Neuronal stem cell (in vitro differentiated cells): ENCODE results near the gene FOXD4L6.
"Not testable (repeated sequence)": the region's sequence is repeated elsewhere in the genome, so short reads cannot be mapped to it uniquely, and the experiment has no call there.

ENCODE experiments used
- DNase-seq: peaks from one replicate; pipeline ENCODE4 v3.0.0-alpha.2; 2013; ENCODE audit warnings: low spot score
- H2AFZ ChIP-seq: one replicate; pipeline ENCODE4 v1.6.1; 2013; ENCODE audit warnings: mild to moderate bottlenecking, low read length, inconsistent platforms
- H2AK5ac ChIP-seq: 2 replicates; pipeline ENCODE4 v1.6.1; 2013; ENCODE audit warnings: low read depth, mild to moderate bottlenecking, inconsistent platforms, low read length, moderate library complexity, mixed read lengths
- H2BK120ac ChIP-seq: 2 replicates; pipeline ENCODE4 v1.6.1; 2013; ENCODE audit warnings: low read depth, mild to moderate bottlenecking, inconsistent platforms, low read length, moderate library complexity, mixed read lengths
- H2BK12ac ChIP-seq: one replicate; pipeline ENCODE4 v1.6.1; 2013; ENCODE audit warnings: low read length, inconsistent platforms
- H2BK15ac ChIP-seq: 2 replicates; pipeline ENCODE4 v1.6.1; 2013; ENCODE audit warnings: mild to moderate bottlenecking, low read length, inconsistent platforms, mixed read lengths
- H2BK5ac ChIP-seq: one replicate; pipeline ENCODE4 v1.6.1; 2013; ENCODE audit warnings: inconsistent platforms, mild to moderate bottlenecking, low read length, moderate library complexity
- H3K14ac ChIP-seq: one replicate; pipeline ENCODE4 v1.6.1; 2013; ENCODE audit warnings: low read length, inconsistent platforms
- H3K18ac ChIP-seq: 2 replicates; pipeline ENCODE4 v1.6.1; 2013; ENCODE audit warnings: low read length, inconsistent platforms
- H3K23ac ChIP-seq: 2 replicates; pipeline ENCODE4 v1.6.1; 2013; ENCODE audit warnings: low read depth, mild to moderate bottlenecking, mixed read lengths, low read length, inconsistent platforms; ENCODE audit not compliant: poor library complexity
- H3K27ac ChIP-seq: replicated peaks from 3 replicates; pipeline ENCODE4 v1.5.1; 2013; ENCODE audit warnings: low read length, inconsistent platforms
- H3K27me3 ChIP-seq, 3 experiments: 2 replicates each; pipeline ENCODE4 v1.6.1; 2013; ENCODE audit warnings: low read length in 3 of 3, mild to moderate bottlenecking in 2 of 3, inconsistent platforms in 1 of 3, low read depth in 1 of 3, mixed read lengths in 1 of 3, moderate library complexity in 1 of 3; ENCODE audit not compliant: control insufficient read depth in 3 of 3, insufficient read depth in 3 of 3
- H3K36me3 ChIP-seq, 2 donors: replicated peaks in 1 of 2; 2 replicates each; pipeline ENCODE4 v1.6.1; 2013; ENCODE audit warnings: low read length in 2 of 2; ENCODE audit not compliant: control insufficient read depth in 2 of 2, insufficient read depth in 2 of 2
- H3K4ac ChIP-seq: 2 replicates; pipeline ENCODE4 v1.6.1; 2013; ENCODE audit warnings: inconsistent platforms, mild to moderate bottlenecking, low read length, moderate library complexity
- H3K4me1 ChIP-seq, 2 donors: 1 replicate in 1 of 2; 2 replicates in 1 of 2; pipeline ENCODE4 v1.6.1; 2013; ENCODE audit warnings: low read length in 2 of 2, low read depth in 1 of 2; ENCODE audit not compliant: control insufficient read depth in 2 of 2, insufficient read depth in 1 of 2
- H3K4me2 ChIP-seq: one replicate; pipeline ENCODE4 v1.6.1; 2013; ENCODE audit warnings: mild to moderate bottlenecking, low read length, inconsistent platforms; ENCODE audit not compliant: insufficient read depth, poor library complexity, severe bottlenecking
- H3K4me3 ChIP-seq, 2 donors: 2 replicates each; pipeline ENCODE4 v1.5.1; 2013; ENCODE audit warnings: low read length in 2 of 2, mild to moderate bottlenecking in 2 of 2, inconsistent platforms in 1 of 2, moderate library complexity in 1 of 2
- H3K79me1 ChIP-seq: one replicate; pipeline ENCODE4 v1.6.1; 2013; ENCODE audit warnings: low read depth, mild to moderate bottlenecking, inconsistent platforms, low read length, moderate library complexity
- H3K9ac ChIP-seq: one replicate; pipeline ENCODE4 v1.6.1; 2013; ENCODE audit warnings: mild to moderate bottlenecking, low read depth, low read length, inconsistent platforms; ENCODE audit not compliant: poor library complexity
- H3K9me3 ChIP-seq, 2 donors: replicated peaks in 1 of 2; 2 replicates each; pipeline versions ENCODE3 to v1.6.1; 2013; ENCODE audit warnings: low read length in 2 of 2, mild to moderate bottlenecking in 2 of 2, inconsistent platforms in 1 of 2, low read depth in 1 of 2, mixed read lengths in 1 of 2, moderate library complexity in 1 of 2; ENCODE audit not compliant: control insufficient read depth in 2 of 2, insufficient read depth in 1 of 2
- H4K8ac ChIP-seq: one replicate; pipeline ENCODE4 v1.6.1; 2013; ENCODE audit warnings: low read depth, mild to moderate bottlenecking, inconsistent platforms, low read length, moderate library complexity
- H4K91ac ChIP-seq: one replicate; pipeline ENCODE4 v1.6.1; 2013; ENCODE audit warnings: low read length, low read depth, mild to moderate bottlenecking, inconsistent platforms; ENCODE audit not compliant: poor library complexity
- WGBS, 2 donors: extraction: QIAGEN DNeasy Blood & Tissue Kit; methylation state at CpG; one replicate each; pipeline ENCODE4 v1.1.7; 2013; ENCODE audit warnings: missing lambda C conversion rate in 2 of 2, mixed read lengths in 1 of 2; ENCODE audit not compliant: insufficient read length in 2 of 2, insufficient replicate concordance in 1 of 2; ENCODE audit errors: extremely low coverage in 2 of 2; 5-methylcytosine and 5-hydroxymethylcytosine counted together

FOXD4L6 gene

DNA sequence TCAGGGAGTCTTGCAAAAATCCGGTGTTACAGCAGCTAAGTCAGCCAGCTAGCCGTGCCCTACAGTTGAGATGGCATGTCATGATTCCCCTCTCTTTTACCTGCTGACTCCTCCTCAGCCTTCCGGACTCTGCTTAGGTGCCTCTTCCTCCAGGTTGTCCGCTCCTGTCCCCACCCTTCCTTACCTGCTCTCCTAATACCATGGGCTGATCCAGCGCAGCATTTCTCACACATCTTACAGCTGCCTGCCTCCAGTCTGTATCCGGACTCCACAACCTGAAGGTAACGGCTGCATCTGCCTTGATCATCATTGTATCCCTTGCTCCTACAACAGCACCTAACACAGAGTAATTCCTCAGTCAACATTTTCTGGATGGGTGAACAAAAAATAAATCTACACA lies 9.2 kb downstream of the FOXD4L6 start:
- not testable (repeated sequence) for H3K27me3 ChIP-seq, H4K91ac ChIP-seq, H3K4me3 ChIP-seq, H3K4ac ChIP-seq, H3K4me1 ChIP-seq, DNase-seq, H3K18ac ChIP-seq, H2BK120ac ChIP-seq, H2AK5ac ChIP-seq, H3K9ac ChIP-seq, H3K36me3 ChIP-seq, H2AFZ ChIP-seq, H4K8ac ChIP-seq, H3K27ac ChIP-seq, H3K23ac ChIP-seq, H2BK15ac ChIP-seq, H2BK12ac ChIP-seq, H3K9me3 ChIP-seq, H3K14ac ChIP-seq, H3K4me2 ChIP-seq, H2BK5ac ChIP-seq, H3K79me1 ChIP-seq
- no CpG with 5 or more reads among the region's 7 CpGs for WGBS, 2 donors

- not testable (repeated sequence) for H3K79me1 ChIP-seq, H3K9ac ChIP-seq, H3K36me3 ChIP-seq, DNase-seq, H4K8ac ChIP-seq, H2BK5ac ChIP-seq, H3K4me3 ChIP-seq, H2BK12ac ChIP-seq, H3K14ac ChIP-seq, H4K91ac ChIP-seq, H2AK5ac ChIP-seq, H3K23ac ChIP-seq, H3K18ac ChIP-seq, H2BK120ac ChIP-seq, H3K27ac ChIP-seq, H3K4me2 ChIP-seq, H3K4ac ChIP-seq, H2BK15ac ChIP-seq, H3K27me3 ChIP-seq, H2AFZ ChIP-seq, H3K4me1 ChIP-seq, H3K9me3 ChIP-seq
- WGBS, 2 donors: no CpG with 5 or more reads among the region's 14 CpGs
Observed at GRCh38 chr9:41113348-41113747, 15.1 kb downstream of the FOXD4L6 start.

GRCh38 chr9:41111414-41111813 lies 17.1 kb downstream of the FOXD4L6 start:
- not testable (repeated sequence) for H3K27ac ChIP-seq, H3K27me3 ChIP-seq, H2AFZ ChIP-seq, H3K4me3 ChIP-seq, H2BK5ac ChIP-seq, H4K91ac ChIP-seq, H3K4me1 ChIP-seq, H3K4ac ChIP-seq, H3K79me1 ChIP-seq, H3K9me3 ChIP-seq, H3K4me2 ChIP-seq, H2BK15ac ChIP-seq, H3K36me3 ChIP-seq, H3K14ac ChIP-seq, H2BK12ac ChIP-seq, H4K8ac ChIP-seq, DNase-seq, H3K18ac ChIP-seq, H2AK5ac ChIP-seq, H3K23ac ChIP-seq, H3K9ac ChIP-seq, H2BK120ac ChIP-seq
- no CpG with 5 or more reads among the region's 12 CpGs for WGBS, 2 donors

DNA sequence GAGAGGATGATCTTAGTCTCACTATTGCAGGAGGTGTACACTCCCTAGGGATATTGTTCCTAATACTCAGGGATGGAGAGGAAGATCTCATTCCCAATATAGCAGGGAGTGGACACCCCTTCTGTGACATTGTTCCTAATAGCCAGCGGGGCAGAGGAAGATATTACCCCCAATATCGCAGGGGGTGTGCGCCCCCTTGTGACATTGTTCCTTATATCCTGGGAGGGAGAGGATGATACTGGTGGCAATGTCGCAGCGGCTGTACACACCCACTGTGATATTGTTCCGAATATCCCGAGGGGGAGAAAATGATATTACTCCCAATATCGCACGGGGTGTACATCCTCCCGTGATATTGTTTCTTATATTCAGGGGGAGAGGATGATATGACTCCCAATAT lies 17.6 kb downstream of the FOXD4L6 start:
- H3K4me1 ChIP-seq, H2BK5ac ChIP-seq, H3K23ac ChIP-seq, H2BK15ac ChIP-seq, H3K4ac ChIP-seq, H3K18ac ChIP-seq, H3K27me3 ChIP-seq, H3K14ac ChIP-seq, H3K9me3 ChIP-seq, H3K4me3 ChIP-seq, H2AFZ ChIP-seq, H3K4me2 ChIP-seq, H3K9ac ChIP-seq, H3K79me1 ChIP-seq, H3K27ac ChIP-seq, H3K36me3 ChIP-seq, H2BK120ac ChIP-seq, H4K91ac ChIP-seq, H2BK12ac ChIP-seq, H2AK5ac ChIP-seq, DNase-seq: not testable (repeated sequence)
- H4K8ac ChIP-seq: peak overlapping the region; percentile 82
- no CpG with 5 or more reads among the region's 10 CpGs for WGBS, 2 donors
